ENCODE data around the gene PKN1. TPM values are rescaled to one million over a fixed set of nuclear protein-coding genes. Genes with fewer than 3 reads are reported as not detected.
"Not testable (repeated sequence)": the region's sequence is repeated elsewhere in the genome, so short reads cannot be mapped to it uniquely, and the experiment has no call there.

Gene PKN1
- total RNA-seq, 2 donors from 2014 or later = 239 to 278 TPM

DNA sequence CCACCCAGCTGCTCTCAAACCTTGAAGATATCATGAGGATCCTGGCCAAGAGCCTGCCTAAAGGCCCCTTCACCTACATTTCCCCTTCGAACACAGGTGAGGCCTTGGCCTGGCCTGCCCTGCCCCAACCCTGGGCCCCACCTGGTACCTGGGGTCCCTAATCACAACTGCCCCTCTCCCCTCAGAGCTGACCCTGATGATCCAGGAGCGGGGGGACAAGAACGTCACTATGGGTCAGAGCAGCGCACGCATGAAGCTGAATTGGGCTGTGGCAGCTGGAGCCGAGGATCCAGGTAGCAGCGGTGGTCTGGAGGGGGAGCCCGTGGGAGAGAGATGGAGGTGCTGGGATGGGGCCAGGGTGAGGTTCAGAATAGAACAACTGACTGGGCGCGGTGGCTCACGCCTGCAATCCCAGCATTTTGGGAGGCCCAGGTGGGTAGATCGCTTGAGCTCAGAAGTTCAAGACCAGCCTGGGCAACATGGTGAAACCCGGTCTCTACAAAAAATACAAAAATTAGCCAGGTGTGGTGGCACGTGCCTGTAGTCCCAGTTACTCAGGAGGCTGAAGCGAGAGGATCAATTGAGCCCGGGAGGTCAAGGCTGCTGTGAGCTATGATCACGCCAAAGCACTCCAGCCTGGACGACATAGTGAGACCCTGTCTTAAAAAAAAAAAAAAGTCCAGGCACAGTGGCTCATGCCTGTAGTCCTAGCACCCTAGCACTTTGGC lies 31.5 kb upstream of the PKN1 start:
- Mint-ChIP-seq H3K27me3 (ENCODE audit: low read depth) (no peaks in the 10 kb centered on the region), H3K4me3 (no peak overlapping the region), H3K27ac (peak overlapping the region; percentile 58), H3K4me1 (ENCODE audit: low read depth) (peaks cover 16% of the 10 kb centered on the region), H3K36me3 (ENCODE audit: insufficient read depth in 2 of 2) (peaks cover 28 to 49% of the 10 kb centered on the region in 2 donors), H3K9me3 (no peaks in the 10 kb centered on the region)
- ATAC-seq (replicated peaks in 1 of 2) = no peak
- no peak for DNase-seq

DNA sequence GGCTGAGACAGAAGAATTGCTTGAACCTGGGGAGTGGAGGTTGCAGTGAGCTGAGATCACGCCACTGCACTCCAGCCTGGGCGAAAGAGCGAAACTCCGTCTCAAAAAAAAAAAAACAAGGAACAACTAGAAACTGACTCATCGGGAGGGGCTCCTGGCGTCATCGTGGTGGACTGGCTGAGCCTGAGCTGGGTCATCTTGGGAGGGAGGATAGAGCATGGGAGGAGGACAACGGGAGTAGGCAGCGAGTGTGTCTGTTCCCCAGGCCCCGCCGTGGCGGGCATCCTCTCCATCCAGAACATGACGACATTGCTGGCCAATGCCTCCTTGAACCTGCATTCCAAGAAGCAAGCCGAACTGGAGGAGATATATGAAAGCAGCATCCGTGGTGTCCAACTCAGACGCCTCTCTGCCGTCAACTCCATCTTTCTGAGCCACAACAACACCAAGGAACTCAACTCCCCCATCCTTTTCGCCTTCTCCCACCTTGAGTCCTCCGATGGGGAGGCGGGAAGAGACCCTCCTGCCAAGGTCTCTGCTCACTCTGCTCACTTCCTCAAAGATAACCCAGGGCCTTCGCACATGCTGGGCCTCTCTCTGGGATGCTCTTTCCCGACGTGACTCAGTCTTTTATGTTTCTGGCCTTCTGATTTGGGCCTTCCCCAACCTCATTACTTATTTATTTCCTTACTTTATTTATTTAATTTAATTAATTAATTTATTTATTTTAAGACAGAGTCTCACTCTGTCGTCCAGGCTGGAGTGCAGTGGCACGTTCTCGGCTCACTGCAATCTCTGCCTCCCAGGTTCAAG lies 30.6 kb upstream of the PKN1 start:
- Mint-ChIP-seq H3K4me3 (no peak overlapping the region), H3K27ac (peak overlapping the region; percentile 32), H3K4me1 (ENCODE audit: low read depth) (peaks cover 21% of the 10 kb centered on the region), H3K27me3 (ENCODE audit: low read depth) (no peaks in the 10 kb centered on the region), H3K36me3 (ENCODE audit: insufficient read depth in 2 of 2) (peaks cover 25 to 54% of the 10 kb centered on the region in 2 donors), H3K9me3 (no peaks in the 10 kb centered on the region)
- ATAC-seq (replicated peaks in 1 of 2) (no peak), DNase-seq (no peak)

DNA sequence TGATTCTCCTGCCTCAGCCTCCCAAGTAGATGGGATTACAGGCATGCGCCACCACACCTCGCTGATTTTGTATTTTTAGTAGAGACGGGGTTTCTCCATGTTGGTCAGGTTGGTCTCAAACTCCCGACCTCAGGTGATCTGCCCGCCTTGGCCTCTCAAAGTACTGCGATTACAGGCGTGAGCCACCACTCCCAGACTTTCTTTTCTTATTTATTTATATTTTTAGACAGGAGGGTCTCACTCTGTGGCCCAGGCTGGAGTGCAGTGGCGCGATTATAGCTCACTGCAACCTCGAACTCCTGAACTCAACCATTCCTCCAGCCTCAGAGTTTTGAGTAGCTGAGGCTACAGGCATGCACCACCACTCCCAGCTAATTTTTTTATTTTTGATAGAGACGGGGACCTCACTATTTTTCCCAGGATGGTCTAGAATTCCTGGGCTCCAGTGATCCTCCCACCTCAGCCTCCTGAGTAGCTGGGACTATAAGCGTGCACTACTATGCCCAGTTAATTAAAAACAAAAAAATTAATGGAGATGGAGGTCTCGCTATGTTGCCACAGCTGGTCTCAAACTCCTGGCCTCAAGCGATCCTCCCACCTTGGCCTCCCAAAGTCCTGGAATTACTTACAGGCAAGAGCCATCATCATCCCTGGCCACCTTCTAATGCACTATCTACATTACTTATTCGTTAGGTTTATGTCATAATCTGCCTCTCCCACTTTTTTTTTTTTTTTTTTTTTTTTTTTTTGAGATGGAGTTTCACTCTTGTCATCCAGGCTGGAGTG lies 29.8 kb upstream of the PKN1 start:
- DNase-seq; H3K27me3 Mint-ChIP-seq (ENCODE audit: low read depth); H3K9me3 Mint-ChIP-seq; ATAC-seq (replicated peaks in 1 of 2); H3K4me3 Mint-ChIP-seq: not testable (repeated sequence)
- H3K36me3 Mint-ChIP-seq (ENCODE audit: insufficient read depth in 2 of 2) = peaks cover 22 to 51% of the 10 kb centered on the region in 2 donors
- peak overlapping the region; percentile 54 for H3K27ac Mint-ChIP-seq
- H3K4me1 Mint-ChIP-seq (ENCODE audit: low read depth) = peaks cover 23% of the 10 kb centered on the region

- Mint-ChIP-seq H3K9me3 (no peaks in the 10 kb centered on the region), H3K4me3 (no peak overlapping the region), H3K27ac (peak overlapping the region; percentile 69), H3K27me3 (ENCODE audit: low read depth) (no peaks in the 10 kb centered on the region), H3K4me1 (ENCODE audit: low read depth) (peaks cover 29% of the 10 kb centered on the region), H3K36me3 (ENCODE audit: insufficient read depth in 2 of 2) (peaks cover 22 to 52% of the 10 kb centered on the region in 2 donors)
- ATAC-seq (replicated peaks in 1 of 2) (no peak), DNase-seq (no peak)
These were observed 28.8 kb upstream of the PKN1 start for GRCh38 chr19:14404312-14404711.

GRCh38 chr19:14405380-14405757 lies 27.7 kb upstream of the PKN1 start:
- peak overlapping the region; percentile 69 for H3K27ac Mint-ChIP-seq
- DNase-seq (no peak), ATAC-seq (replicated peaks in 1 of 2) (no peak)
- no peaks in the 10 kb centered on the region for H3K9me3 Mint-ChIP-seq
- no peak overlapping the region for H3K4me3 Mint-ChIP-seq
- peaks cover 33% of the 10 kb centered on the region for H3K4me1 Mint-ChIP-seq (ENCODE audit: low read depth)
- H3K36me3 Mint-ChIP-seq (ENCODE audit: insufficient read depth in 2 of 2) = peaks cover 23 to 50% of the 10 kb centered on the region in 2 donors
- no peaks in the 10 kb centered on the region for H3K27me3 Mint-ChIP-seq (ENCODE audit: low read depth)

DNA sequence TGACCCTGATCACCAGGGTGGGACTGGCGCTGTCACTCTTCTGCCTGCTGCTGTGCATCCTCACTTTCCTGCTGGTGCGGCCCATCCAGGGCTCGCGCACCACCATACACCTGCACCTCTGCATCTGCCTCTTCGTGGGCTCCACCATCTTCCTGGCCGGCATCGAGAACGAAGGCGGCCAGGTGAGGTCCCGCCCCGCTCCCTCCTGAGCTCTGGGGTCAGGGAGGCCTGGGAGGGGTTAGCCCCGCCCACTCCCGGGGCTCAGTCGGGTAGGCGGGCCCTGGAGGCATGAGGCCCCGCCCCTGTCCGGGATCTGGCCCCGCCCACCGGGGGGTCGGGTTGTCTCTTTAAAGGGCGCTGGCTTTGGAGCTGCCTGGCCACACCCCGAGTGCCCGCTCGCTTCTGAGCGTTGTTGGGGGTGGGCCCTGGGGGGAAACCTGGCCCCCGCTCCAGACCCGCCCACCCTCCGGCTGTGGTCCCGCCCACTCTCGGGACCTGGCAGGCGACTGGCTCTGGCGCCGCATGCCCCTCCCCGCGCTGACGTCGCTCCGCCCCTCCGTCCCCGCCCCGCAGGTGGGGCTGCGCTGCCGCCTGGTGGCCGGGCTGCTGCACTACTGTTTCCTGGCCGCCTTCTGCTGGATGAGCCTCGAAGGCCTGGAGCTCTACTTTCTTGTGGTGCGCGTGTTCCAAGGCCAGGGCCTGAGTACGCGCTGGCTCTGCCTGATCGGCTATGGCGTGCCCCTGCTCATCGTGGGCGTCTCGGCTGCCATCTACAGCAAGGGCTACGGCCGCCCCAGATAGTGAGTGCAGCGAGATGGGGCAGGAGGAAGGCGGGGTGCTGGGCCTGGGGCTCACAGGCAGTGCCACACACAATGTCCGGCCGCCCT lies 27.1 kb upstream of the PKN1 start:
- Mint-ChIP-seq H3K27me3 (ENCODE audit: low read depth) (no peaks in the 10 kb centered on the region), H3K27ac (peak overlapping the region; percentile 84), H3K4me3 (no peak overlapping the region), H3K4me1 (ENCODE audit: low read depth) (peaks cover 32% of the 10 kb centered on the region), H3K9me3 (no peaks in the 10 kb centered on the region), H3K36me3 (ENCODE audit: insufficient read depth in 2 of 2) (peaks cover 24 to 49% of the 10 kb centered on the region in 2 donors)
- peak; percentile 71 to 73 for ATAC-seq (replicated peaks in 1 of 2)
- DNase-seq = peak; percentile 95 to 97

- Mint-ChIP-seq H3K27ac (peak overlapping the region; percentile 83), H3K4me1 (ENCODE audit: low read depth) (peaks cover 29% of the 10 kb centered on the region), H3K36me3 (ENCODE audit: insufficient read depth in 2 of 2) (peaks cover 21 to 49% of the 10 kb centered on the region in 2 donors), H3K4me3 (peak overlapping the region in 1 of 2 donors; percentile 40), H3K27me3 (ENCODE audit: low read depth) (no peaks in the 10 kb centered on the region), H3K9me3 (no peaks in the 10 kb centered on the region)
- no peak for DNase-seq
- ATAC-seq (replicated peaks in 1 of 2) = no peak
These were observed 26.3 kb upstream of the PKN1 start for GRCh38 chr19:14406645-14407401.

DNA sequence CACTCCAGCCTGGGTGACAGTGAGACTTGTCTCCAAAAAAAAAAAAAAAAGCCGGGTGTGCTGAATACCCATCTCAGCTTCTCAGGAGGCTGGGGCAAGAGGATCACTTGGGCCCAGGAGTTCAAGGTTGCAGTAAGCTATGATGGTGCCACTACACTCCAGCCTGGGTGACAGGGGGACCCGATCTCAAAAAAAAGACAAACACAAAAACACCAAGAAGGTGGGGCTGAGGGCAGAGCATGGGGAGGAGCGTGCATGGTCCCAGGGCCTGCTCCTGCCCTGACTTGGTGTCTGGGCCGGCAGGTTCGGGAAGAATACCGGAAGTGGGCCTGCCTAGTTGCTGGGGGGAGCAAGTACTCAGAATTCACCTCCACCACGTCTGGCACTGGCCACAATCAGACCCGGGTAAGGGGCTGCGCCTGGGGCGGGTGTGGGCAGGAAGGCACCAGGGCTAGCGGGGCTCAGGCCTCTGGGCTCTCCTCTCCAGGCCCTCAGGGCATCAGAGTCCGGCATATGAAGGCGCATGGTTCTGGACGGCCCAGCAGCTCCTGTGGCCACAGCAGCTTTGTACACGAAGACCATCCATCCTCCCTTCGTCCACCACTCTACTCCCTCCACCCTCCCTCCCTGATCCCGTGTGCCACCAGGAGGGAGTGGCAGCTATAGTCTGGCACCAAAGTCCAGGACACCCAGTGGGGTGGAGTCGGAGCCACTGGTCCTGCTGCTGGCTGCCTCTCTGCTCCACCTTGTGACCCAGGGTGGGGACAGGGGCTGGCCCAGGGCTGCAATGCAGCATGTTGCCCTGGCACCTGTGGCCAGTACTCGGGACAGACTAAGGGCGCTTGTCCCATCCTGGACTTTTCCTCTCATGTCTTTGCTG lies 25.3 kb upstream of the PKN1 start:
- ATAC-seq (replicated peaks in 1 of 2) (no peak), DNase-seq (no peak)
- peak overlapping the region; percentile 81 for H3K27ac Mint-ChIP-seq
- peaks cover 31% of the 10 kb centered on the region for H3K4me1 Mint-ChIP-seq (ENCODE audit: low read depth)
- no peak overlapping the region for H3K4me3 Mint-ChIP-seq
- peaks cover 17 to 49% of the 10 kb centered on the region in 2 donors for H3K36me3 Mint-ChIP-seq (ENCODE audit: insufficient read depth in 2 of 2)
- no peaks in the 10 kb centered on the region for H3K27me3 Mint-ChIP-seq (ENCODE audit: low read depth)
- no peaks in the 10 kb centered on the region for H3K9me3 Mint-ChIP-seq

GRCh38 chr19:14408491-14409145 lies 24.5 kb upstream of the PKN1 start:
- no peak overlapping the region for H3K4me3 Mint-ChIP-seq
- DNase-seq = no peak
- H3K9me3 Mint-ChIP-seq = no peaks in the 10 kb centered on the region
- H3K36me3 Mint-ChIP-seq (ENCODE audit: insufficient read depth in 2 of 2) = peaks cover 18 to 55% of the 10 kb centered on the region in 2 donors
- no peaks in the 10 kb centered on the region for H3K27me3 Mint-ChIP-seq (ENCODE audit: low read depth)
- peak overlapping the region; percentile 77 for H3K27ac Mint-ChIP-seq
- ATAC-seq (replicated peaks in 1 of 2) = no peak
- H3K4me1 Mint-ChIP-seq (ENCODE audit: low read depth) = peaks cover 38% of the 10 kb centered on the region

DNA sequence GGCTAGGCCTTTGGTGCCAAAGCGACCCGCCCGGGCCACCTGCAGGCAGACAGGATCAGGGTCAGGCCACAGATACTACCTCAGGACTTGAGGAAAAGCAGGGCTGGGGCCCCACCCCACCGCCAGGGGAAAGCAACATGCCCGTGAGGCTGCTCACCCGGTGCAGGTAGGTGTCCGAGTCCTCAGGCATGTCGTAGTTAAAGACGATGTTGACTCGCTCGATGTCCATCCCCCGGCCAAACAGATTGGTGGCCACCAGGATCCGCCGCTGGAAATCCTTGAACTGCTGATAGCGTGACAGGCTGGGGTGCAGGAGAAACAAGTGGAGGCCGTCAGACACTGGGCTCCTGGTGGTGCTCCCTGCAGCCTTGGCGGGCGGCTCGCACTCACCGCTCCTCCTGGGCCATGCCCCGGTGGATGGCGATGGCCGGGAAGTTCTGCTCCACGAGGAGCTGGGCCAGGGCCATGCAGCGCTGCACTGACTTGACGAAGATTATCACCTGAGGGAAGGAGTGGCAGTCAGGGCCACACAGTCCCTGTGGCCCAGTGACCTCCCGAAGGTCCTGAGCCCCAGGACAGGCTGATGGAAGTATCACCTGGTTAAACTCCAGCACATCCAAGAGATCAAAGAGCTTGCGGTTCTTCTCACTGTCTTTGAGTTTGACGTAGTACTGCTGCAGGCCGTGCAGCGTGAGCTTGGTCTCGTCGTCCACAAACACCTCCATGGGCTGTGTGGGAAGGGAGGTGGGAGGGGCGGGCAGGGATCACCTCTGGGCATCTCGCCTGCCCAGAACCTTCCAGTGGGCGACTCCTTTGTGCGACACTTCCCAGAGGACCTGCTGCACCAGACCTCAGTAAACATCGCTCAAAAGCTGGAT lies 23.7 kb upstream of the PKN1 start:
- H3K9me3 Mint-ChIP-seq = no peaks in the 10 kb centered on the region
- H3K36me3 Mint-ChIP-seq (ENCODE audit: insufficient read depth in 2 of 2) = peaks cover 15 to 52% of the 10 kb centered on the region in 2 donors
- H3K4me1 Mint-ChIP-seq (ENCODE audit: low read depth) = peaks cover 42% of the 10 kb centered on the region
- no peak overlapping the region for H3K4me3 Mint-ChIP-seq
- ATAC-seq (replicated peaks in 1 of 2) (no peak), DNase-seq (no peak)
- H3K27me3 Mint-ChIP-seq (ENCODE audit: low read depth) = no peaks in the 10 kb centered on the region
- peak overlapping the region; percentile 88 for H3K27ac Mint-ChIP-seq
